ENCODE measurements around the gene SPATA18. TPM values are rescaled to one million over a fixed set of nuclear protein-coding genes. Genes with fewer than 3 reads are reported as not detected.

SPATA18 gene
- total RNA-seq, 5 donors from 2014 or later (not counting 1 experiment from before 2014, with no cell fraction given): 0.35 to 0.36 TPM; not detected in 3

Other genes with a start within 250 kb of the SPATA18 start
- gene DCUN1D4, start 208.2 kb upstream of the SPATA18 start, total RNA-seq: 10 to 100 TPM; 35.6 to 47.1 (median 37.3) TPM
- gene LRRC66, start 30.9 kb upstream of the SPATA18 start, total RNA-seq: under 1 TPM; 0.13 to 0.47 (median 0.20) TPM
- 1 to 10 TPM; 5.1 to 8.8 (median 7.7) TPM for gene SGCB, start 13.0 kb upstream of the SPATA18 start, total RNA-seq